NB4 (cell line): ENCODE results near the gene HYAL1.

Experiments
- MYC ChIP-seq: IDR thresholded peaks from 2 replicates; pipeline ENCODE4 v1.6.1; 2011; ENCODE audit warnings: low read depth, low read length
- POLR2A ChIP-seq: IDR thresholded peaks from 2 replicates; pipeline ENCODE4 v1.6.1; 2011; ENCODE audit warnings: mild to moderate bottlenecking; ENCODE audit not compliant: insufficient read length; ENCODE audit errors: extremely low read depth

- peak; percentile 83 for TF ChIP-seq POLR2A
- TF ChIP-seq MYC = no peak; the same call in 1 of the 2 replicates
Observed at GRCh38 chr3:50350527-50351322, 47.4 kb upstream of the HYAL1 start, which contains the start of the genes CYB561D2 and NPRL2.
